H1 (cell line): ENCODE results near the gene TFDP1. TPM values are rescaled to one million over a fixed set of nuclear protein-coding genes. Genes with fewer than 3 reads are reported as not detected.

Experiments
- KDM1A ChIP-seq: fragments of 200-600, 300-600 bp; sonication (generic); IDR thresholded peaks from 2 replicates; pipeline ENCODE4 v1.7.1; 2016; ENCODE audit warnings: mild to moderate bottlenecking, low read length, borderline replicate concordance
- NANOG ChIP-seq: IDR thresholded peaks from 2 replicates; pipeline ENCODE4 v1.6.1; 2011; ENCODE audit warnings: low read length, low read depth, mild to moderate bottlenecking, inconsistent platforms; ENCODE audit not compliant: insufficient read depth, poor library complexity, severe bottlenecking
- RFX5 ChIP-seq: IDR thresholded peaks from 2 replicates; pipeline ENCODE4 v1.6.1; 2011; ENCODE audit warnings: low read depth, low read length, improper control_type of control experiment, borderline replicate concordance
- SAP30 ChIP-seq: fragments of 300-600 bp; sonication (generic); IDR thresholded peaks from 2 replicates; pipeline ENCODE4 v1.7.1; 2012; ENCODE audit warnings: low read length, moderate library complexity, mild to moderate bottlenecking, inconsistent platforms; ENCODE audit not compliant: insufficient read depth, insufficient replicate concordance
- polyA plus RNA-seq, 7 experiments: library from polyadenylated mRNA; depleted of rRNA in 3 of 7; stranded (reverse) in 5 of 7; unstranded in 2 of 7; fragments of >200 nt in 5 of 7; fragments of 200-250 nt in 2 of 7; gene quantifications; 1 replicate in 5 of 7; 2 replicates in 1 of 7; 4 replicates in 1 of 7; pipeline versions ENCODE4 v1.2.1 to v1.2.3, GENCODE V29; 2011 to 2013; ENCODE audit warnings: missing spikeins in 2 of 7, mixed read lengths in 2 of 7
- total RNA-seq: library from RNA; stranded (reverse); fragmentation: NEBNext Ultra II Directional; extraction: Animal tissue kit (Norgen Biotek cat#: 25700); gene quantifications from 2 replicates; pipeline ENCODE4 v1.2.1, GENCODE V29; 2021
- TF ChIP-seq, protein P1 (sequence below): IDR thresholded peaks from 2 replicates; pipeline ENCODE4 v1.6.1; 2011; ENCODE audit warnings: low read length, improper control_type of control experiment
- TF ChIP-seq, protein P2 (sequence below): IDR thresholded peaks from 2 replicates; pipeline ENCODE4 v1.6.1; 2012; ENCODE audit warnings: inconsistent platforms

Gene TFDP1
- total and polyA plus RNA-seq, 2 of the 8 experiments (the other 6 are each of a cell fraction or from before 2014, with no cell fraction given): 43.6 to 81.9 TPM

DNA sequence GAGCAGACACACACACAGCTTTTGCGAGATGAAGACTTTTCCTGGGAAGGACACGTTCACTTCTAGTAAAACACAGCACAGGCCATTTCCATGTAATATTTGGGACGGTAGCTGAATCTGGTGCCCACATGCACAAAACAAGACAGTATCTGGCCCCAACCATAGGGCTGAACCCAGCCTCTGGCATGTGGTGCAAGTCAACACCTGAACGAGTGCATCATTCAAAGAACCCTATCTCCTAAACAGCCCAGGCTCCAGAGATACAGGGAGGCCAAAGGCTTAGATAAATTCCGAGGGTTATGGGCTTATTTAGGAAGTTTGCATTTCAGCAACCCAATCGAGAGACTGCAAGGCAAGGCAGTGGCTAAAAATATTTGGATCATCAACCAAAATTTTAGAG lies 2.7 kb upstream of the TFDP1 start (continued):
- TF ChIP-seq RFX5 (no peak), SAP30 (no peak), NANOG (no peak), KDM1A (no peak)
- TF ChIP-seq, protein P1, sequence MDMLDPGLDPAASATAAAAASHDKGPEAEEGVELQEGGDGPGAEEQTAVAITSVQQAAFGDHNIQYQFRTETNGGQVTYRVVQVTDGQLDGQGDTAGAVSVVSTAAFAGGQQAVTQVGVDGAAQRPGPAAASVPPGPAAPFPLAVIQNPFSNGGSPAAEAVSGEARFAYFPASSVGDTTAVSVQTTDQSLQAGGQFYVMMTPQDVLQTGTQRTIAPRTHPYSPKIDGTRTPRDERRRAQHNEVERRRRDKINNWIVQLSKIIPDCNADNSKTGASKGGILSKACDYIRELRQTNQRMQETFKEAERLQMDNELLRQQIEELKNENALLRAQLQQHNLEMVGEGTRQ: no peak
- TF ChIP-seq, protein P2, sequence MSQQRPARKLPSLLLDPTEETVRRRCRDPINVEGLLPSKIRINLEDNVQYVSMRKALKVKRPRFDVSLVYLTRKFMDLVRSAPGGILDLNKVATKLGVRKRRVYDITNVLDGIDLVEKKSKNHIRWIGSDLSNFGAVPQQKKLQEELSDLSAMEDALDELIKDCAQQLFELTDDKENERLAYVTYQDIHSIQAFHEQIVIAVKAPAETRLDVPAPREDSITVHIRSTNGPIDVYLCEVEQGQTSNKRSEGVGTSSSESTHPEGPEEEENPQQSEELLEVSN: no peak
